ENCODE results near the gene ELL. TPM values are rescaled to one million over a fixed set of nuclear protein-coding genes. Genes with fewer than 3 reads are reported as not detected.

ELL gene
- total RNA-seq, 1 donor from 2014 or later: 16.0 TPM

- Histone ChIP-seq H3K27me3 (ENCODE audit: insufficient read depth, low read length) (no peaks in the 10 kb centered on the region), H3K9ac (ENCODE audit: low read length) (no peak overlapping the region), H3K36me3 (ENCODE audit: insufficient read depth, low read length) (no peaks in the 10 kb centered on the region), H3K4me3 (ENCODE audit: insufficient read depth, low read depth, low read length) (no peak overlapping the region), H2AFZ (ENCODE audit: low read depth, low read length) (no peak overlapping the region), H3K9me3 (ENCODE audit: insufficient read depth, low read depth, low read length) (no peaks in the 10 kb centered on the region), H4K20me1 (ENCODE audit: insufficient read depth, low read length) (peaks cover 98% of the 10 kb centered on the region), H3K79me2 (ENCODE audit: insufficient read depth, low read length) (peaks cover 94% of the 10 kb centered on the region), H3K4me2 (ENCODE audit: low read length) (no peak overlapping the region), H3K4me1 (ENCODE audit: insufficient read depth, low read length) (peaks cover 12% of the 10 kb centered on the region), H3K27ac (ENCODE audit: low read depth, low read length) (no peak overlapping the region)
- FAIRE-seq: no peak
- no peak for DNase-seq (ENCODE audit: low read depth)
- Mint-ChIP-seq H3K4me3 (ENCODE audit: unreplicated experiment) (no peak overlapping the region), H3K27me3 (ENCODE audit: low read depth, unreplicated experiment) (no peaks in the 10 kb centered on the region), H3K4me1 (ENCODE audit: low read depth, unreplicated experiment) (peaks cover 28% of the 10 kb centered on the region), H3K27ac (ENCODE audit: unreplicated experiment) (no peak overlapping the region), H3K36me3 (ENCODE audit: low read depth, unreplicated experiment) (peaks cover 5% of the 10 kb centered on the region), H3K9me3 (ENCODE audit: unreplicated experiment) (no peaks in the 10 kb centered on the region)
- no peak for TF ChIP-seq EZH2 (IDR thresholded peaks at IDR 0.05; ENCODE audit: insufficient read depth, low read length)
- TF ChIP-seq, protein P1, sequence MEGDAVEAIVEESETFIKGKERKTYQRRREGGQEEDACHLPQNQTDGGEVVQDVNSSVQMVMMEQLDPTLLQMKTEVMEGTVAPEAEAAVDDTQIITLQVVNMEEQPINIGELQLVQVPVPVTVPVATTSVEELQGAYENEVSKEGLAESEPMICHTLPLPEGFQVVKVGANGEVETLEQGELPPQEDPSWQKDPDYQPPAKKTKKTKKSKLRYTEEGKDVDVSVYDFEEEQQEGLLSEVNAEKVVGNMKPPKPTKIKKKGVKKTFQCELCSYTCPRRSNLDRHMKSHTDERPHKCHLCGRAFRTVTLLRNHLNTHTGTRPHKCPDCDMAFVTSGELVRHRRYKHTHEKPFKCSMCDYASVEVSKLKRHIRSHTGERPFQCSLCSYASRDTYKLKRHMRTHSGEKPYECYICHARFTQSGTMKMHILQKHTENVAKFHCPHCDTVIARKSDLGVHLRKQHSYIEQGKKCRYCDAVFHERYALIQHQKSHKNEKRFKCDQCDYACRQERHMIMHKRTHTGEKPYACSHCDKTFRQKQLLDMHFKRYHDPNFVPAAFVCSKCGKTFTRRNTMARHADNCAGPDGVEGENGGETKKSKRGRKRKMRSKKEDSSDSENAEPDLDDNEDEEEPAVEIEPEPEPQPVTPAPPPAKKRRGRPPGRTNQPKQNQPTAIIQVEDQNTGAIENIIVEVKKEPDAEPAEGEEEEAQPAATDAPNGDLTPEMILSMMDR (IDR thresholded peaks at IDR 0.05; ENCODE audit: insufficient read depth, low read depth, low read length): no peak
These were observed 13.3 kb downstream of the ELL start for GRCh38 chr19:18508585-18508984.

- DNase-seq (ENCODE audit: low read depth) (no peak), FAIRE-seq (no peak)
- Histone ChIP-seq H3K9ac (ENCODE audit: low read length) (no peak overlapping the region), H3K4me1 (ENCODE audit: insufficient read depth, low read length) (peaks cover 12% of the 10 kb centered on the region), H3K27me3 (ENCODE audit: insufficient read depth, low read length) (no peaks in the 10 kb centered on the region), H2AFZ (ENCODE audit: low read depth, low read length) (no peak overlapping the region), H3K9me3 (ENCODE audit: insufficient read depth, low read depth, low read length) (no peaks in the 10 kb centered on the region), H3K4me2 (ENCODE audit: low read length) (no peak overlapping the region), H3K4me3 (ENCODE audit: insufficient read depth, low read depth, low read length) (no peak overlapping the region), H3K27ac (ENCODE audit: low read depth, low read length) (no peak overlapping the region), H3K36me3 (ENCODE audit: insufficient read depth, low read length) (no peaks in the 10 kb centered on the region), H4K20me1 (ENCODE audit: insufficient read depth, low read length) (peaks cover 98% of the 10 kb centered on the region), H3K79me2 (ENCODE audit: insufficient read depth, low read length) (peaks cover 95% of the 10 kb centered on the region)
- Mint-ChIP-seq H3K4me3 (ENCODE audit: unreplicated experiment) (peak overlapping the region; percentile 20), H3K27ac (ENCODE audit: unreplicated experiment) (no peak overlapping the region), H3K4me1 (ENCODE audit: low read depth, unreplicated experiment) (peaks cover 28% of the 10 kb centered on the region), H3K36me3 (ENCODE audit: low read depth, unreplicated experiment) (peaks cover 4% of the 10 kb centered on the region), H3K9me3 (ENCODE audit: unreplicated experiment) (no peaks in the 10 kb centered on the region), H3K27me3 (ENCODE audit: low read depth, unreplicated experiment) (no peaks in the 10 kb centered on the region)
- TF ChIP-seq EZH2 (IDR thresholded peaks at IDR 0.05; ENCODE audit: insufficient read depth, low read length): no peak
- TF ChIP-seq, protein P1 (IDR thresholded peaks at IDR 0.05; ENCODE audit: insufficient read depth, low read depth, low read length): no peak
These were observed 14.0 kb downstream of the ELL start for GRCh38 chr19:18507727-18508440.
